ENCODE data around the gene TUBB4B. TPM values are rescaled to one million over a fixed set of nuclear protein-coding genes. Genes with fewer than 3 reads are reported as not detected.
A peak's percentile ranks its signal among the peaks of the same experiment; 100 is the strongest.

TUBB4B gene
- total RNA-seq, 1 donor from 2014 or later, result 245 TPM

DNA sequence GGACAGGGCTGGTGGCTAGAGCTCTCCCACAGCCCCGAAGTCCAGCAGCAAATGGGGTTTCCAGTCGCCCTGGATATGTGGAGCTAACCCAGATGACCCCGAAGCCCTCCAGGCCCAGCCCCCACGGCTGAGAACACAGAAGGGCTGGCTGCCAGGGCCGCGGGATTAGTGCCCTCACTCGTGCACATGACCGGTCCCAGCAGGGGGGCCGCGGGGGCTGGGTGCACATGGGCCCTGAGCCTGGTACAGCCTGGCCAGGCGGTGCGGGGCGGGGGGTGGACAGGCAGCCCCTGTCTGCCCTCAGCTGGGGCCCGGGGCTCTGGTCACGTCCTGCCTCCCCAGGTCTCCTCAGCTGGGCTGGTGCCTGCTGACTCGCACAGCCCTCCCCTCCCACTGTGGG, 46.7 kb upstream of the TUBB4B start:
- no peaks in the 10 kb centered on the region for H3K9me3 Mint-ChIP-seq (ENCODE audit: low read depth)
- H3K27ac Mint-ChIP-seq, result no peak overlapping the region
- DNase-seq (ENCODE audit: low spot score, unreplicated experiment), result no peak
- TF ChIP-seq, protein P1, sequence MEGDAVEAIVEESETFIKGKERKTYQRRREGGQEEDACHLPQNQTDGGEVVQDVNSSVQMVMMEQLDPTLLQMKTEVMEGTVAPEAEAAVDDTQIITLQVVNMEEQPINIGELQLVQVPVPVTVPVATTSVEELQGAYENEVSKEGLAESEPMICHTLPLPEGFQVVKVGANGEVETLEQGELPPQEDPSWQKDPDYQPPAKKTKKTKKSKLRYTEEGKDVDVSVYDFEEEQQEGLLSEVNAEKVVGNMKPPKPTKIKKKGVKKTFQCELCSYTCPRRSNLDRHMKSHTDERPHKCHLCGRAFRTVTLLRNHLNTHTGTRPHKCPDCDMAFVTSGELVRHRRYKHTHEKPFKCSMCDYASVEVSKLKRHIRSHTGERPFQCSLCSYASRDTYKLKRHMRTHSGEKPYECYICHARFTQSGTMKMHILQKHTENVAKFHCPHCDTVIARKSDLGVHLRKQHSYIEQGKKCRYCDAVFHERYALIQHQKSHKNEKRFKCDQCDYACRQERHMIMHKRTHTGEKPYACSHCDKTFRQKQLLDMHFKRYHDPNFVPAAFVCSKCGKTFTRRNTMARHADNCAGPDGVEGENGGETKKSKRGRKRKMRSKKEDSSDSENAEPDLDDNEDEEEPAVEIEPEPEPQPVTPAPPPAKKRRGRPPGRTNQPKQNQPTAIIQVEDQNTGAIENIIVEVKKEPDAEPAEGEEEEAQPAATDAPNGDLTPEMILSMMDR (IDR thresholded peaks at IDR 0.05; ENCODE audit: unreplicated experiment), result no peak
- H3K4me1 Mint-ChIP-seq (ENCODE audit: low read depth), result peaks cover 12% of the 10 kb centered on the region
- no peaks in the 10 kb centered on the region for H3K36me3 Mint-ChIP-seq (ENCODE audit: insufficient read depth)
- no peak overlapping the region for H3K4me3 Mint-ChIP-seq (ENCODE audit: low read depth)
- H3K27me3 Mint-ChIP-seq, result no peaks in the 10 kb centered on the region

- Mint-ChIP-seq H3K4me1 (ENCODE audit: low read depth) (peaks cover 12% of the 10 kb centered on the region), H3K9me3 (ENCODE audit: low read depth) (no peaks in the 10 kb centered on the region), H3K27ac (peak overlapping the region; percentile 93), H3K4me3 (ENCODE audit: low read depth) (no peak overlapping the region), H3K36me3 (ENCODE audit: insufficient read depth) (no peaks in the 10 kb centered on the region), H3K27me3 (no peaks in the 10 kb centered on the region)
- DNase-seq (ENCODE audit: low spot score, unreplicated experiment), result no peak
- TF ChIP-seq, protein P1 (IDR thresholded peaks at IDR 0.05; ENCODE audit: unreplicated experiment), result no peak
Observed at GRCh38 chr9:137194909-137195308, 46.2 kb upstream of the TUBB4B start.

- Mint-ChIP-seq H3K36me3 (ENCODE audit: insufficient read depth) (no peaks in the 10 kb centered on the region), H3K27me3 (no peaks in the 10 kb centered on the region), H3K27ac (peak overlapping the region; percentile 93), H3K4me3 (ENCODE audit: low read depth) (no peak overlapping the region), H3K4me1 (ENCODE audit: low read depth) (peaks cover 12% of the 10 kb centered on the region), H3K9me3 (ENCODE audit: low read depth) (no peaks in the 10 kb centered on the region)
- TF ChIP-seq, protein P1 (IDR thresholded peaks at IDR 0.05; ENCODE audit: unreplicated experiment), result no peak
- no peak for DNase-seq (ENCODE audit: low spot score, unreplicated experiment)
Observed at GRCh38 chr9:137195525-137196220, 45.4 kb upstream of the TUBB4B start.

DNA sequence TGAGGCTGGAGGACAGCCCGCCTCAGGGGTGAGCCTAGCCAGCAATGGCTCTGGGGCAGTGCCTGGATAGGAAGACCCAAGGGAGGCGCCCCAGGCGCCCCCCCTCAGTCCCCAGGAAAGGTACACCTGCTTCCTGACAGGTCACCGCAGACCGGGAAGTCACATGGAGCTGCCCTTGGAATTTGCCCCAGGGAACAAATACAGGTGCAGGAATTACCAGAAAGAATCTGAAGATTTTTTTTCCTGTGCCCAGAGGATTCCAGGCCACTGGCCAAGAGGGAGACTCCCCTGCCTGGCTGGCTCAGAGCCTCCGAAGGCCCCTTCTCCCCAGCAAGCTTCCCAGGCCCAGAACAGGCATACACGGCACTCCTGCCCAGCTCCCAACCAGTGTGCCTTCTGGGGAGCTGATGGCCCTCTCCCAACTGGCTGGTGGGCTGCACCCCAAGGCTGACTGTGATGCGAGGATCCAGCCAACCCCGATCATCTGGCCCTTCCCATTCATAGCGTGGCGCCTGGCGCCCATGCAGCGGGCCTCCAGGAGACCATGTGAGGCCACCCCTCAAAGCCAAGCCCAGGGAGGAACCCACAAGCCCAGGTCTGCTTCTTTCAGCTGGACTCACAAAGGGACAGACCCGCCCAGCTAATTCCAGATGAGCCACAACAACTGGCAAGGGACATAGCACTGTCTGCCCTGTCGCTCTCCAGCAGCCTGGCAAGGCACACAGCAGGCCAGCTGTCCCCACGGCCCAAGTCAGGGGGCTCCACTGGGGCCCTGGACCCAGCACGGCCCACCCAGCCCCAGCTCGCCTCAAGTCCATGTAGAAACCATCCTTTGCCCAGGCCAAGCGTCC, 42.8 kb upstream of the TUBB4B start:
- H3K36me3 Mint-ChIP-seq (ENCODE audit: insufficient read depth), result no peaks in the 10 kb centered on the region
- no peaks in the 10 kb centered on the region for H3K27me3 Mint-ChIP-seq
- H3K9me3 Mint-ChIP-seq (ENCODE audit: low read depth), result no peaks in the 10 kb centered on the region
- peak overlapping the region; percentile 31 for H3K4me3 Mint-ChIP-seq (ENCODE audit: low read depth)
- H3K27ac Mint-ChIP-seq, result no peak overlapping the region
- no peak for DNase-seq (ENCODE audit: low spot score, unreplicated experiment)
- TF ChIP-seq, protein P1 (IDR thresholded peaks at IDR 0.05; ENCODE audit: unreplicated experiment), result no peak
- H3K4me1 Mint-ChIP-seq (ENCODE audit: low read depth), result peaks cover 21% of the 10 kb centered on the region

DNA sequence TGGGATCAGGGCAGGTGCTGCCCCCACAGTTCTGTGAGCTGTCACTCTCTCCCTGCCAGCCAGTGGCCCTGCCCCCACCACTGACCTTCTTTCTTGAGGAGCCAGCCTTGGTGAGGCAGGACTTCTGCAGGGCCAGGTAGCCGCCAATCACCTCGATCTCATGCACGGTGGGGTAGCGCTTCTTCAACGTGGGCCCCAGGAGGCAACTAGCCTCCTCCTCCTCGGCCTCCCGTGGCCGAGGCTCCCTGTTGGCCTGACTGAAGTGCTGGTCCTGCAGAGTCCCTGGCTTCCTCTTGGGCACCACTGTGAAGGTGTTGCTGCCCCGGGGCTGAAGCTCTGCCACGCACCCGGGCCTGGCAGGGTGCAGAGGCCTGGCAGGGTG, 42.2 kb upstream of the TUBB4B start:
- H3K4me1 Mint-ChIP-seq (ENCODE audit: low read depth), result peaks cover 21% of the 10 kb centered on the region
- H3K9me3 Mint-ChIP-seq (ENCODE audit: low read depth), result no peaks in the 10 kb centered on the region
- no peaks in the 10 kb centered on the region for H3K27me3 Mint-ChIP-seq
- H3K27ac Mint-ChIP-seq, result no peak overlapping the region
- TF ChIP-seq, protein P1 (IDR thresholded peaks at IDR 0.05; ENCODE audit: unreplicated experiment), result no peak
- DNase-seq (ENCODE audit: low spot score, unreplicated experiment), result no peak
- H3K4me3 Mint-ChIP-seq (ENCODE audit: low read depth), result no peak overlapping the region
- H3K36me3 Mint-ChIP-seq (ENCODE audit: insufficient read depth), result no peaks in the 10 kb centered on the region
